SK-N-SH treated with all-trans-retinoic acid at 6 μM for 48 hours (cell line): Measurements from ENCODE around the gene CDCA3.
"Not testable (repeated sequence)": the region's sequence is repeated elsewhere in the genome, so short reads cannot be mapped to it uniquely, and the experiment has no call there.

Experiments
- ATAC-seq: fragments of 200-7000 bp; cut with Tn5 transposase; 3 replicates; pipeline ENCODE4 v1.9.1; 2020; ENCODE audit warnings: mild to moderate bottlenecking, moderate library complexity
- ARNTL ChIP-seq: fragments of 450-650 bp; formaldehyde crosslinking; IDR thresholded peaks from 2 replicates; pipeline ENCODE4 v1.5.0; 2020; ENCODE audit warnings: low read depth, mild to moderate bottlenecking, moderate library complexity, borderline replicate concordance
- BACH2 ChIP-seq: fragments of 250-450 bp; sonication (Bioruptor Pico); IDR thresholded peaks from 2 replicates; pipeline ENCODE4 v1.9.0; 2021; ENCODE audit warnings: mild to moderate bottlenecking, borderline replicate concordance
- CSDC2 ChIP-seq: fragments of 250-450 bp; sonication (Bioruptor Pico); IDR thresholded peaks from 2 replicates; pipeline ENCODE4 v1.5.0; 2020; ENCODE audit warnings: mild to moderate bottlenecking, moderate library complexity
- ESRRG ChIP-seq: fragments of 250-450 bp; sonication (Bioruptor Pico); IDR thresholded peaks from 2 replicates; pipeline ENCODE4 v1.6.1; 2021; ENCODE audit warnings: mild to moderate bottlenecking
- OSR1 ChIP-seq: fragments of 250-450 bp; sonication (Bioruptor Pico); IDR thresholded peaks from 2 replicates; pipeline ENCODE4 v1.8.0; 2022; ENCODE audit warnings: moderate library complexity, mild to moderate bottlenecking, inconsistent platforms
- POU6F1 ChIP-seq: fragments of 250-450 bp; sonication (Bioruptor Pico); IDR thresholded peaks from 2 replicates; pipeline ENCODE4 v1.8.0; 2021; ENCODE audit warnings: low read depth, mild to moderate bottlenecking, moderate library complexity, borderline replicate concordance
- PPARA ChIP-seq: fragments of 250-450 bp; sonication (Bioruptor Pico); IDR thresholded peaks from 2 replicates; pipeline ENCODE4 v1.5.0; 2020; ENCODE audit warnings: mild to moderate bottlenecking, borderline replicate concordance
- RARB ChIP-seq: fragments of 250-450 bp; sonication (Bioruptor Pico); IDR thresholded peaks from 2 replicates; pipeline ENCODE4 v1.8.0; 2021; ENCODE audit warnings: mild to moderate bottlenecking, moderate library complexity
- SNAI2 ChIP-seq: fragments of 250-450 bp; sonication (Bioruptor Pico); IDR thresholded peaks from 2 replicates; pipeline ENCODE4 v1.5.0; 2020; ENCODE audit warnings: mild to moderate bottlenecking, moderate library complexity
- TCF4 ChIP-seq: fragments of 250-450 bp; sonication (Bioruptor Pico); IDR thresholded peaks from 2 replicates; pipeline ENCODE4 v1.8.0; 2021; ENCODE audit warnings: mild to moderate bottlenecking, moderate library complexity, borderline replicate concordance
- TOX ChIP-seq: fragments of 250-450 bp; sonication (Bioruptor Pico); IDR thresholded peaks from 2 replicates; pipeline ENCODE4 v1.8.0; 2021; ENCODE audit warnings: mild to moderate bottlenecking, moderate library complexity, borderline replicate concordance
- TSHZ2 ChIP-seq: fragments of 250-450 bp; sonication (Bioruptor Pico); IDR thresholded peaks from 2 replicates; pipeline ENCODE4 v1.5.0; 2020; ENCODE audit warnings: mild to moderate bottlenecking, moderate library complexity
- ZC3H10 ChIP-seq: fragments of 250-450 bp; sonication (Bioruptor Pico); IDR thresholded peaks from 2 replicates; pipeline ENCODE4 v1.5.1; 2021; ENCODE audit warnings: mild to moderate bottlenecking, moderate library complexity
- ZNF565 ChIP-seq: fragments of 450-650 bp; formaldehyde crosslinking; conservative IDR thresholded peaks from 2 replicates; pipeline ENCODE4 v1.5.0; 2020; ENCODE audit warnings: low read depth, mild to moderate bottlenecking, moderate library complexity
- ZNF8 ChIP-seq: fragments of 450-650 bp; formaldehyde crosslinking; IDR thresholded peaks from 2 replicates; pipeline ENCODE4 v1.5.0; 2020; ENCODE audit warnings: mild to moderate bottlenecking, moderate library complexity
- TF ChIP-seq, protein P1 (sequence below): fragments of 250-450 bp; sonication (Bioruptor Pico); IDR thresholded peaks from 2 replicates; pipeline ENCODE4 v1.5.1; 2021; ENCODE audit warnings: mild to moderate bottlenecking, moderate library complexity
- TF ChIP-seq, protein P2 (sequence below): fragments of 250-450 bp; sonication (Bioruptor Pico); IDR thresholded peaks from 2 replicates; pipeline ENCODE4 v1.8.0; 2020; ENCODE audit warnings: mild to moderate bottlenecking, moderate library complexity, borderline replicate concordance

Gene CDCA3

DNA sequence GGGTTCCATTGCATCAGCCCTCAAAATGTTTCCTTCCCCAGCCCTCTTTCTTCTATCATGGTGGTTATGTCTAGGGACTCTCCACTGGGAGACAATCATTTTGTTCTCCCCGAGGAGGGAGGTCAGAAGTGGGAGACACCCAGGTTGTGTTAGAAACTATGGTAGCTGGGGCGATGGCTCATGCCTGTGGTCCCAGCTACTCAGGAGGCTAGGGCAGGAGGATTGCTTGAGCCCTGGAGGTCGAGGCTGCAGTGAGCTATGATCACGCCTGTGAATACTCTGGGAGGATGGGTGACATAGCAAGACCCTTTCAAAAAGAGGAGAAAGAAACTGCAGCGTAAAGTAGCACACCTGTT is 40.5 kb upstream of the CDCA3 start:
- ATAC-seq: peak; percentile 21
- TF ChIP-seq TSHZ2 (CRISPR knock-in tag) (no peak), TOX (CRISPR knock-in tag) (no peak), ZNF8 (no peak), POU6F1 (CRISPR knock-in tag) (no peak), CSDC2 (no peak), OSR1 (CRISPR knock-in tag) (no peak), ZC3H10 (CRISPR knock-in tag) (no peak), BACH2 (CRISPR knock-in tag) (no peak), ZNF565 (CRISPR knock-in tag) (no peak), ARNTL (CRISPR knock-in tag) (no peak)
- TF ChIP-seq, protein P1, sequence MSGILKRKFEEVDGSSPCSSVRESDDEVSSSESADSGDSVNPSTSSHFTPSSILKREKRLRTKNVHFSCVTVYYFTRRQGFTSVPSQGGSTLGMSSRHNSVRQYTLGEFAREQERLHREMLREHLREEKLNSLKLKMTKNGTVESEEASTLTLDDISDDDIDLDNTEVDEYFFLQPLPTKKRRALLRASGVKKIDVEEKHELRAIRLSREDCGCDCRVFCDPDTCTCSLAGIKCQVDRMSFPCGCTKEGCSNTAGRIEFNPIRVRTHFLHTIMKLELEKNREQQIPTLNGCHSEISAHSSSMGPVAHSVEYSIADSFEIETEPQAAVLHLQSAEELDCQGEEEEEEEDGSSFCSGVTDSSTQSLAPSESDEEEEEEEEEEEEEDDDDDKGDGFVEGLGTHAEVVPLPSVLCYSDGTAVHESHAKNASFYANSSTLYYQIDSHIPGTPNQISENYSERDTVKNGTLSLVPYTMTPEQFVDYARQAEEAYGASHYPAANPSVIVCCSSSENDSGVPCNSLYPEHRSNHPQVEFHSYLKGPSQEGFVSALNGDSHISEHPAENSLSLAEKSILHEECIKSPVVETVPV (CRISPR knock-in tag): no peak
- TF ChIP-seq, protein P2, sequence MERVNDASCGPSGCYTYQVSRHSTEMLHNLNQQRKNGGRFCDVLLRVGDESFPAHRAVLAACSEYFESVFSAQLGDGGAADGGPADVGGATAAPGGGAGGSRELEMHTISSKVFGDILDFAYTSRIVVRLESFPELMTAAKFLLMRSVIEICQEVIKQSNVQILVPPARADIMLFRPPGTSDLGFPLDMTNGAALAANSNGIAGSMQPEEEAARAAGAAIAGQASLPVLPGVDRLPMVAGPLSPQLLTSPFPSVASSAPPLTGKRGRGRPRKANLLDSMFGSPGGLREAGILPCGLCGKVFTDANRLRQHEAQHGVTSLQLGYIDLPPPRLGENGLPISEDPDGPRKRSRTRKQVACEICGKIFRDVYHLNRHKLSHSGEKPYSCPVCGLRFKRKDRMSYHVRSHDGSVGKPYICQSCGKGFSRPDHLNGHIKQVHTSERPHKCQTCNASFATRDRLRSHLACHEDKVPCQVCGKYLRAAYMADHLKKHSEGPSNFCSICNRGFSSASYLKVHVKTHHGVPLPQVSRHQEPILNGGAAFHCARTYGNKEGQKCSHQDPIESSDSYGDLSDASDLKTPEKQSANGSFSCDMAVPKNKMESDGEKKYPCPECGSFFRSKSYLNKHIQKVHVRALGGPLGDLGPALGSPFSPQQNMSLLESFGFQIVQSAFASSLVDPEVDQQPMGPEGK: no peak
- TF ChIP-seq, all 23 proteins: peak for 0

DNA sequence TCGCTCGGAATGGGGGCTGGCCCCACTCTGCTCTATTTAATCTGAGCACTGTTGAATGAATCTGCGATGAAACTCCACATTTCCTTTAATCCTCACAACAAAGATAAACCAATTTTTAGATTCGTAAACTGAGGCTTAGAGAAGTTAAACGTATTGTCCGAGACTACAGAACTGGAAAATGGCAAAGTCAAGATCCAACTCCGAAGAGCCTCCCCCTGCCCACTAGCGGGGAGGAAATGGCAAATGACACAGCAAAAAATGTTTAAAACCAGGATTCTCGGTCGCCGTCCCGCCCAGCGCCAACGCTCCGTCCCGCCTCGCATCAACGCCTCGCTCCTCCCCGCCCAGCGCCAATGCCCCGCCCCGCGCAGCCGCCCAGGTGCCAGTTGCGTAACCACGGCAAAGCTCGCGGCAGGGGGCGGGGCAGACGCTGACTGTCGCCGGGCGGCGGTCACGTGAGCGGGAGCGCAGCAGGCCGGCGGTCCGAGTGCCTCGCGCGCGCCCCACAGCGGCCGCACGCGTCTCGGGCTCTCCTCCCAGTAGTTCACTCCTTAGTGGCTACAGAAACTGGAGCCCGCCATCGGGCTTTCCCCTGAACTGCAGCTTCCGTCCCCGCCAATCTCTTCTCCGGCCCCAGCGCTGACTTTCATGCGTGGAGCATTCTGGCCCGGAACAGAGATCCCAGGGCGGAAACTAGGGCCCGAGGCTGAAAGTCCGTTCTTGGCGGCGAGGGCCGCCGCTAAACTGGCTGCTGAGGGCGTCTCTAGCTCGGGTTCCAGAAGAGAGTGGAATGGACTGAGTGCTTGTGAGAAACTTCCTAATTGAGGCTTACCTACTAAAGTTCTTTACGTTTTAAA is 39.9 kb upstream of the CDCA3 start:
- no peak for TF ChIP-seq RARB (CRISPR knock-in tag)
- no peak for TF ChIP-seq POU6F1 (CRISPR knock-in tag)
- no peak for TF ChIP-seq TCF4 (CRISPR knock-in tag)
- TF ChIP-seq ARNTL (CRISPR knock-in tag): no peak
- no peak for TF ChIP-seq ZNF8
- TF ChIP-seq ESRRG (CRISPR knock-in tag): no peak
- no peak for TF ChIP-seq SNAI2 (CRISPR knock-in tag)
- no peak for TF ChIP-seq PPARA
- no peak for TF ChIP-seq BACH2 (CRISPR knock-in tag)
- TF ChIP-seq, protein P2: no peak
- no peak for TF ChIP-seq OSR1 (CRISPR knock-in tag)
- ATAC-seq: peak; percentile 99

DNA sequence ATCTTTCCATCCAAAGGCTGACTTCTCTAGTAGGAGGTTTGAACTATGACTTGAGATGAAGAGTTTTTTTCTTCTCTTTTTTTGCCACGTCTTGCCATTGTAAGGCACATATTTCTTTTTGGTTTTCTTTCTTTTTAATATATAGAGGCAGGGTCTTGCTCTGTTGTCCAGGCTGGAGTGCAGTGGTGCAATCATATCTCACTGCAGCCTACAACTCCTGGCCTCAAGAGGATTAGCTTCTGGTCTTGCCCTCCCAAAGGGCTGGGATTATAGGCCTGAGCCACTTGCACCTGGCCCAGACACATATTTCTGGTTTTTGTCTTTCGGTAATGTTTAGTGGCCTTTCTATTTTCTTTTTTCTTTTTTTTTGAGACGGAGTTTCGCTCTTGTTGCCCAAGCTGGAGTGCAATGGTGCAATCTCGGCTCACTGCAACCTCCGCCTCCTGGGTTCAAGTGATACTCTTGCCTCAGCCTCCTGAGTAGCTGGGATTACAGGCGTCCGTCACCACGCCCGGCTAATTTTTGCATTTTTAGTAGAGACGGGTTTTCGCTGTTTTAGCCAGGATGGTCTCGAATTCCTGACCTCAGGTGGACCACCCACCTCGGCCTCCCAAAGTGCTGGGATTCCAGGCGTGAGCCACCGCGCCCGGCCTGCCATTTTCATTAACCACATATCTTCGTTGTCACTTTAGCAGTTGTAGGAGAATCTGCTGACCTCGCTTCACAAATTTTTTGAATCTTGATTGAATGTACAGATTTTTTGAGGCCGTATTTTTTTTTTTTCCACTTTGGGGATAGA is 38.9 kb upstream of the CDCA3 start:
- ATAC-seq: not testable (repeated sequence)

GRCh38 chr12:6888794-6889193 is 37.7 kb upstream of the CDCA3 start:
- not testable (repeated sequence) for ATAC-seq
